Mammary epithelial cell (primary cell): ENCODE measurements around the gene KRT16.

Experiments
- EZH2 ChIP-seq: IDR thresholded peaks from 2 replicates; pipeline ENCODE4 v1.6.1; 2012; ENCODE audit warnings: low read length, inconsistent platforms, borderline replicate concordance
- TF ChIP-seq, protein P1 (sequence below), 2 donors: IDR thresholded peaks in 1 of 2; conservative IDR thresholded peaks in 1 of 2; 2 replicates each; pipeline ENCODE4 v1.5.1; 2011 to 2012; ENCODE audit warnings: inconsistent platforms in 2 of 2, low read length in 2 of 2, mild to moderate bottlenecking in 2 of 2, control low read depth in 1 of 2, low read depth in 1 of 2; ENCODE audit not compliant: insufficient read depth in 1 of 2; ENCODE audit errors: extremely low read depth in 1 of 2

- TF ChIP-seq, protein P1, sequence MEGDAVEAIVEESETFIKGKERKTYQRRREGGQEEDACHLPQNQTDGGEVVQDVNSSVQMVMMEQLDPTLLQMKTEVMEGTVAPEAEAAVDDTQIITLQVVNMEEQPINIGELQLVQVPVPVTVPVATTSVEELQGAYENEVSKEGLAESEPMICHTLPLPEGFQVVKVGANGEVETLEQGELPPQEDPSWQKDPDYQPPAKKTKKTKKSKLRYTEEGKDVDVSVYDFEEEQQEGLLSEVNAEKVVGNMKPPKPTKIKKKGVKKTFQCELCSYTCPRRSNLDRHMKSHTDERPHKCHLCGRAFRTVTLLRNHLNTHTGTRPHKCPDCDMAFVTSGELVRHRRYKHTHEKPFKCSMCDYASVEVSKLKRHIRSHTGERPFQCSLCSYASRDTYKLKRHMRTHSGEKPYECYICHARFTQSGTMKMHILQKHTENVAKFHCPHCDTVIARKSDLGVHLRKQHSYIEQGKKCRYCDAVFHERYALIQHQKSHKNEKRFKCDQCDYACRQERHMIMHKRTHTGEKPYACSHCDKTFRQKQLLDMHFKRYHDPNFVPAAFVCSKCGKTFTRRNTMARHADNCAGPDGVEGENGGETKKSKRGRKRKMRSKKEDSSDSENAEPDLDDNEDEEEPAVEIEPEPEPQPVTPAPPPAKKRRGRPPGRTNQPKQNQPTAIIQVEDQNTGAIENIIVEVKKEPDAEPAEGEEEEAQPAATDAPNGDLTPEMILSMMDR (conservative IDR thresholded peaks at IDR 0.05 in 1 of 2, IDR thresholded peaks at IDR 0.05 in 1 of 2; ENCODE audit: extremely low read depth in 1 of 2, insufficient read depth in 1 of 2, low read depth in 1 of 2, low read length in 2 of 2) = no peak
- TF ChIP-seq EZH2 = no peak
Measured at GRCh38 chr17:41578538-41578937, 34.0 kb downstream of the KRT16 start.
